Rectal smooth muscle tissue (tissue), 1 donor: ENCODE results near the gene HKDC1.
"Not testable (repeated sequence)": the region's sequence is repeated elsewhere in the genome, so short reads cannot be mapped to it uniquely, and the experiment has no call there.

Experiments
- H3K27ac ChIP-seq: one replicate; pipeline ENCODE4 v1.7.0; 2013; ENCODE audit warnings: low read depth, low read length, inconsistent platforms
- H3K27me3 ChIP-seq: one replicate; pipeline ENCODE4 v1.7.0; 2013; ENCODE audit warnings: low read length; ENCODE audit not compliant: control insufficient read depth, insufficient read depth
- H3K36me3 ChIP-seq: one replicate; pipeline ENCODE4 v1.7.0; 2013; ENCODE audit warnings: low read length; ENCODE audit not compliant: control insufficient read depth, insufficient read depth
- H3K4me1 ChIP-seq: one replicate; pipeline ENCODE4 v1.7.0; 2013; ENCODE audit warnings: low read length; ENCODE audit not compliant: control insufficient read depth, insufficient read depth
- H3K4me3 ChIP-seq: one replicate; pipeline ENCODE4 v1.7.0; 2013; ENCODE audit warnings: low read length
- H3K9ac ChIP-seq: one replicate; pipeline ENCODE4 v1.7.0; 2013; ENCODE audit warnings: low read length

The HKDC1 gene

GRCh38 chr10:69308304-69308703 is 88.2 kb downstream of the HKDC1 start:
- not testable (repeated sequence) for H3K36me3 ChIP-seq, H3K9ac ChIP-seq

GRCh38 chr10:69311309-69311708 is 91.2 kb downstream of the HKDC1 start:
- no peaks in the 10 kb centered on the region for H3K36me3 ChIP-seq

More at GRCh38 chr10:69308304-69308703, 88.2 kb downstream of the HKDC1 start:
- H3K4me3 ChIP-seq, H3K4me1 ChIP-seq, H3K27ac ChIP-seq, H3K27me3 ChIP-seq: not testable (repeated sequence)

GRCh38 chr10:69312528-69312927 is 92.4 kb downstream of the HKDC1 start:
- Histone ChIP-seq H3K36me3 (no peaks in the 10 kb centered on the region), H3K4me3 (no peak overlapping the region), H3K27ac (no peak overlapping the region), H3K27me3 (no peaks in the 10 kb centered on the region), H3K4me1 (no peaks in the 10 kb centered on the region), H3K9ac (no peak overlapping the region)

More at GRCh38 chr10:69311309-69311708, 91.2 kb downstream of the HKDC1 start:
- Histone ChIP-seq H3K4me3 (no peak overlapping the region), H3K4me1 (no peaks in the 10 kb centered on the region), H3K9ac (no peak overlapping the region), H3K27ac (no peak overlapping the region), H3K27me3 (no peaks in the 10 kb centered on the region)

GRCh38 chr10:69315100-69315542 is 95.0 kb downstream of the HKDC1 start:
- H3K27me3 ChIP-seq = no peaks in the 10 kb centered on the region
- no peak overlapping the region for H3K9ac ChIP-seq
- H3K4me1 ChIP-seq = peaks cover 6% of the 10 kb centered on the region
- H3K4me3 ChIP-seq = no peak overlapping the region
- H3K36me3 ChIP-seq = no peaks in the 10 kb centered on the region
- H3K27ac ChIP-seq = no peak overlapping the region

- peaks cover 12% of the 10 kb centered on the region for H3K4me1 ChIP-seq
- H3K27ac ChIP-seq = no peak overlapping the region
- no peak overlapping the region for H3K9ac ChIP-seq
- H3K27me3 ChIP-seq = no peaks in the 10 kb centered on the region
- no peak overlapping the region for H3K4me3 ChIP-seq
- H3K36me3 ChIP-seq = no peaks in the 10 kb centered on the region
These were observed 95.6 kb downstream of the HKDC1 start for GRCh38 chr10:69315610-69316312.

- no peak overlapping the region for H3K9ac ChIP-seq
- H3K27me3 ChIP-seq = no peaks in the 10 kb centered on the region
- H3K36me3 ChIP-seq = no peaks in the 10 kb centered on the region
- no peak overlapping the region for H3K27ac ChIP-seq
- H3K4me1 ChIP-seq = peaks cover 12% of the 10 kb centered on the region
- H3K4me3 ChIP-seq = no peak overlapping the region
These were observed 96.4 kb downstream of the HKDC1 start for GRCh38 chr10:69316313-69317059.
